ENCODE data around the gene MRPS2.
"Not testable (repeated sequence)": the region's sequence is repeated elsewhere in the genome, so short reads cannot be mapped to it uniquely, and the experiment has no call there.

DNA sequence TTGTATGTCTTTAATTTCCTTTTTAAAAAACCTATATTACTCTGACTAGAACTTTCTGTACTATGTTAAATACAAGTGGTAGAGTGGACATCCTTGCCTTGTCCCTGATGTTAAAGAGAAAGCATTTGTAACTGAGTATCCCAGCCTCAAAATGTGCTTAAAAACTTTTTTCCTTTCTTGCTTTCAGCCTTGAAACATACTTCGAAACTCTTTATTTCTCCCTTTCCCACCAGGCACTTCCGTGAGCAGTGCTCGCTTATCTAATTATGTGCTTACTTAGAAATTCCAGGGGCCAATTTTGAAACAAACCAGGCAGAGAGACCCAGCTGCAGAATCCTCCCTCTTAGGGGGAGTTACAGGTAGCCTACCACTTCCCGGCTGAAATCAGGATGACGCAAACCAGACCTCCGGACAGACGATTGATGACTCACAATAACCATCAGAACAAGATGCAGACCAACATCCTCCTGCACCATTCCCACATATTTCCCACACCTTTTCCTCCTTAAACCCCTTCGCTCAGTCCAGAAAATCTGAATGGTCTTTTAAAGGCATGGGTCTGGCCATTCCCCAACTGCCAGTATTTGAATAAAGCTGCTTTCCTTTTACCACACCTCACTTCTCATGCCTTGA, 42.9 kb downstream of the MRPS2 start:
- TF ChIP-seq, protein P1, sequence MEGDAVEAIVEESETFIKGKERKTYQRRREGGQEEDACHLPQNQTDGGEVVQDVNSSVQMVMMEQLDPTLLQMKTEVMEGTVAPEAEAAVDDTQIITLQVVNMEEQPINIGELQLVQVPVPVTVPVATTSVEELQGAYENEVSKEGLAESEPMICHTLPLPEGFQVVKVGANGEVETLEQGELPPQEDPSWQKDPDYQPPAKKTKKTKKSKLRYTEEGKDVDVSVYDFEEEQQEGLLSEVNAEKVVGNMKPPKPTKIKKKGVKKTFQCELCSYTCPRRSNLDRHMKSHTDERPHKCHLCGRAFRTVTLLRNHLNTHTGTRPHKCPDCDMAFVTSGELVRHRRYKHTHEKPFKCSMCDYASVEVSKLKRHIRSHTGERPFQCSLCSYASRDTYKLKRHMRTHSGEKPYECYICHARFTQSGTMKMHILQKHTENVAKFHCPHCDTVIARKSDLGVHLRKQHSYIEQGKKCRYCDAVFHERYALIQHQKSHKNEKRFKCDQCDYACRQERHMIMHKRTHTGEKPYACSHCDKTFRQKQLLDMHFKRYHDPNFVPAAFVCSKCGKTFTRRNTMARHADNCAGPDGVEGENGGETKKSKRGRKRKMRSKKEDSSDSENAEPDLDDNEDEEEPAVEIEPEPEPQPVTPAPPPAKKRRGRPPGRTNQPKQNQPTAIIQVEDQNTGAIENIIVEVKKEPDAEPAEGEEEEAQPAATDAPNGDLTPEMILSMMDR (IDR thresholded peaks at IDR 0.05; ENCODE audit: low read length) = not testable (repeated sequence)
- not testable (repeated sequence) for TF ChIP-seq EZH2 (IDR thresholded peaks at IDR 0.05; ENCODE audit: borderline replicate concordance, low read length)
